Pulmonary artery endothelial cell (primary cell): ENCODE results near the gene GIGYF2. TPM values are rescaled to one million over a fixed set of nuclear protein-coding genes. Genes with fewer than 3 reads are reported as not detected.

Experiments used
- DNase-seq: peaks from one replicate; pipeline ENCODE4 v3.0.0-alpha.2; 2011; ENCODE audit warnings: low read depth, low spot score
- total RNA-seq: library from RNA; depleted of rRNA; stranded (reverse); fragments of >200 nt; gene quantifications from 2 replicates; pipeline ENCODE4 v1.2.3, GENCODE V29; 2014

GIGYF2 gene
- total RNA-seq, 1 donor from 2014 or later: 53.0 TPM

- DNase-seq: no peak
These were observed 181.9 kb downstream of the GIGYF2 start for GRCh38 chr2:232878855-232879617.

GRCh38 chr2:232879618-232880494 lies 182.7 kb downstream of the GIGYF2 start:
- DNase-seq: no peak

- no peak for DNase-seq
These were observed 183.7 kb downstream of the GIGYF2 start for GRCh38 chr2:232880764-232881351.

GRCh38 chr2:232882085-232882484 lies 185.0 kb downstream of the GIGYF2 start:
- no peak for DNase-seq

- DNase-seq: no peak
These were observed 185.5 kb downstream of the GIGYF2 start for GRCh38 chr2:232882505-232883115.

- DNase-seq: no peak
These were observed 186.1 kb downstream of the GIGYF2 start for GRCh38 chr2:232883116-232883721.

GRCh38 chr2:232884001-232884421 lies 186.9 kb downstream of the GIGYF2 start:
- no peak for DNase-seq

- no peak for DNase-seq
These were observed 187.6 kb downstream of the GIGYF2 start for GRCh38 chr2:232884549-232885263.

- no peak for DNase-seq
These were observed 188.3 kb downstream of the GIGYF2 start for GRCh38 chr2:232885264-232885961.

GRCh38 chr2:232886176-232886575 lies 189.0 kb downstream of the GIGYF2 start:
- DNase-seq: no peak

- DNase-seq: no peak
These were observed 189.5 kb downstream of the GIGYF2 start for GRCh38 chr2:232886632-232887031.

GRCh38 chr2:232887171-232887850 lies 190.2 kb downstream of the GIGYF2 start:
- no peak for DNase-seq

GRCh38 chr2:232888099-232888836 lies 191.1 kb downstream of the GIGYF2 start:
- DNase-seq: no peak

- no peak for DNase-seq
These were observed 191.9 kb downstream of the GIGYF2 start for GRCh38 chr2:232888839-232889529.

GRCh38 chr2:232889876-232890401 lies 192.8 kb downstream of the GIGYF2 start:
- DNase-seq: no peak

GRCh38 chr2:232890536-232890895 lies 193.4 kb downstream of the GIGYF2 start:
- DNase-seq: no peak

GRCh38 chr2:232890896-232891601 lies 193.9 kb downstream of the GIGYF2 start:
- DNase-seq: no peak
